ENCODE results near the gene HES3. TPM values are rescaled to one million over a fixed set of nuclear protein-coding genes. Genes with fewer than 3 reads are reported as not detected.

HES3 gene
- total and polyA plus RNA-seq, 10 of the 15 experiments (the other 5 are each of a cell fraction or from before 2014, with no cell fraction given) = not detected

- ATAC-seq (no peak), DNase-seq (ENCODE audit: low read depth, low spot score) (no peak), FAIRE-seq (no peak)
- Histone ChIP-seq H3K9me3 (replicated peaks; ENCODE audit: control insufficient read depth, insufficient read depth, low read length) (no peaks in the 10 kb centered on the region), H3K9ac (ENCODE audit: control insufficient read depth, insufficient read depth, low read length) (no peak overlapping the region), H3K27me3 (replicated peaks in 1 of 2; ENCODE audit: control insufficient read depth in 2 of 2, insufficient read depth in 2 of 2, low read length in 1 of 2) (no peaks in the 10 kb centered on the region; a peak in 1 of 4 replicates), H2AFZ (ENCODE audit: control insufficient read depth, low read depth, low read length) (no peak overlapping the region), H3K4me2 (ENCODE audit: control insufficient read depth, insufficient read depth) (no peak overlapping the region), H3K79me2 (ENCODE audit: control insufficient read depth, insufficient read depth, low read length) (no peaks in the 10 kb centered on the region), H3K27ac (ENCODE audit: control insufficient read depth, insufficient read depth) (no peak overlapping the region), H3K36me3 (ENCODE audit: control insufficient read depth in 2 of 2, insufficient read depth in 2 of 2, low read length in 1 of 2) (no peaks in the 10 kb centered on the region), H4K20me1 (ENCODE audit: control insufficient read depth, insufficient read depth) (no peaks in the 10 kb centered on the region), H3K4me1 (ENCODE audit: control insufficient read depth, insufficient read depth, low read length) (peaks cover 3% of the 10 kb centered on the region; the same call in 1 of the 2 replicates), H3K4me3 (no peak overlapping the region)
- ChIA-PET SMC1A (ENCODE audit: uncharacterized antibody, unreplicated experiment) (no interaction called here), RAD21 (ENCODE audit: unreplicated experiment) (no interaction called here), POLR2A (interaction anchor here (1.2 kb wide), 1 partner anchor 57 kb away, joined by 3 read pairs; the partner anchor contains the start of gene RPL22), CTCF (interaction anchor here (1.1 kb wide), 1 partner anchor 10 kb away, joined by 4 read pairs; no protein-coding TSS in a partner anchor)
- no TSS peak for BruUV-seq (replicated peaks)
- in situ Hi-C loops (cut with MboI) (no loop called here), intact Hi-C loops (cut with micrococcal nuclease; ENCODE audit: unreplicated experiment) (no loop called here)
- 71% methylated on average over 13 of the region's 13 CpGs for WGBS (ENCODE audit: insufficient coverage, insufficient replicate concordance, low lambda C conversion rate, missing lambda C conversion rate)
- TF ChIP-seq CHD4 (IDR thresholded peaks at IDR 0.05) (no peak), CEBPB (IDR thresholded peaks at IDR 0.05; ENCODE audit: borderline replicate concordance in 1 of 2, low read depth in 2 of 2, low read length in 2 of 2) (no peak), ZNF24 (IDR thresholded peaks at IDR 0.05) (no peak), EED (IDR thresholded peaks at IDR 0.05; ENCODE audit: low read depth) (no peak), USF1 (IDR thresholded peaks at IDR 0.05; ENCODE audit: borderline replicate concordance, extremely low read length, insufficient read depth, low read depth, low read length) (no peak), ESRRA (IDR thresholded peaks at IDR 0.05; ENCODE audit: low read length) (no peak), YY1 (IDR thresholded peaks at IDR 0.05; ENCODE audit: low read depth, low read length) (no peak), SKIL (IDR thresholded peaks at IDR 0.05; ENCODE audit: low read depth, poor library complexity, severe bottlenecking) (no peak), SIX5 (IDR thresholded peaks at IDR 0.05; ENCODE audit: low read depth, low read length, severe bottlenecking) (no peak)
- TF ChIP-seq, protein P1, sequence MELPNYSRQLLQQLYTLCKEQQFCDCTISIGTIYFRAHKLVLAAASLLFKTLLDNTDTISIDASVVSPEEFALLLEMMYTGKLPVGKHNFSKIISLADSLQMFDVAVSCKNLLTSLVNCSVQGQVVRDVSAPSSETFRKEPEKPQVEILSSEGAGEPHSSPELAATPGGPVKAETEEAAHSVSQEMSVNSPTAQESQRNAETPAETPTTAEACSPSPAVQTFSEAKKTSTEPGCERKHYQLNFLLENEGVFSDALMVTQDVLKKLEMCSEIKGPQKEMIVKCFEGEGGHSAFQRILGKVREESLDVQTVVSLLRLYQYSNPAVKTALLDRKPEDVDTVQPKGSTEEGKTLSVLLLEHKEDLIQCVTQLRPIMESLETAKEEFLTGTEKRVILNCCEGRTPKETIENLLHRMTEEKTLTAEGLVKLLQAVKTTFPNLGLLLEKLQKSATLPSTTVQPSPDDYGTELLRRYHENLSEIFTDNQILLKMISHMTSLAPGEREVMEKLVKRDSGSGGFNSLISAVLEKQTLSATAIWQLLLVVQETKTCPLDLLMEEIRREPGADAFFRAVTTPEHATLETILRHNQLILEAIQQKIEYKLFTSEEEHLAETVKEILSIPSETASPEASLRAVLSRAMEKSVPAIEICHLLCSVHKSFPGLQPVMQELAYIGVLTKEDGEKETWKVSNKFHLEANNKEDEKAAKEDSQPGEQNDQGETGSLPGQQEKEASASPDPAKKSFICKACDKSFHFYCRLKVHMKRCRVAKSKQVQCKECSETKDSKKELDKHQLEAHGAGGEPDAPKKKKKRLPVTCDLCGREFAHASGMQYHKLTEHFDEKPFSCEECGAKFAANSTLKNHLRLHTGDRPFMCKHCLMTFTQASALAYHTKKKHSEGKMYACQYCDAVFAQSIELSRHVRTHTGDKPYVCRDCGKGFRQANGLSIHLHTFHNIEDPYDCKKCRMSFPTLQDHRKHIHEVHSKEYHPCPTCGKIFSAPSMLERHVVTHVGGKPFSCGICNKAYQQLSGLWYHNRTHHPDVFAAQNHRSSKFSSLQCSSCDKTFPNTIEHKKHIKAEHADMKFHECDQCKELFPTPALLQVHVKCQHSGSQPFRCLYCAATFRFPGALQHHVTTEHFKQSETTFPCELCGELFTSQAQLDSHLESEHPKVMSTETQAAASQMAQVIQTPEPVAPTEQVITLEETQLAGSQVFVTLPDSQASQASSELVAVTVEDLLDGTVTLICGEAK (IDR thresholded peaks at IDR 0.05; ENCODE audit: borderline replicate concordance) = no peak
- TF ChIP-seq, protein P2, sequence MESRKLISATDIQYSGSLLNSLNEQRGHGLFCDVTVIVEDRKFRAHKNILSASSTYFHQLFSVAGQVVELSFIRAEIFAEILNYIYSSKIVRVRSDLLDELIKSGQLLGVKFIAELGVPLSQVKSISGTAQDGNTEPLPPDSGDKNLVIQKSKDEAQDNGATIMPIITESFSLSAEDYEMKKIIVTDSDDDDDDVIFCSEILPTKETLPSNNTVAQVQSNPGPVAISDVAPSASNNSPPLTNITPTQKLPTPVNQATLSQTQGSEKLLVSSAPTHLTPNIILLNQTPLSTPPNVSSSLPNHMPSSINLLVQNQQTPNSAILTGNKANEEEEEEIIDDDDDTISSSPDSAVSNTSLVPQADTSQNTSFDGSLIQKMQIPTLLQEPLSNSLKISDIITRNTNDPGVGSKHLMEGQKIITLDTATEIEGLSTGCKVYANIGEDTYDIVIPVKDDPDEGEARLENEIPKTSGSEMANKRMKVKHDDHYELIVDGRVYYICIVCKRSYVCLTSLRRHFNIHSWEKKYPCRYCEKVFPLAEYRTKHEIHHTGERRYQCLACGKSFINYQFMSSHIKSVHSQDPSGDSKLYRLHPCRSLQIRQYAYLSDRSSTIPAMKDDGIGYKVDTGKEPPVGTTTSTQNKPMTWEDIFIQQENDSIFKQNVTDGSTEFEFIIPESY (IDR thresholded peaks at IDR 0.05) = no peak
- TF ChIP-seq, protein P3, sequence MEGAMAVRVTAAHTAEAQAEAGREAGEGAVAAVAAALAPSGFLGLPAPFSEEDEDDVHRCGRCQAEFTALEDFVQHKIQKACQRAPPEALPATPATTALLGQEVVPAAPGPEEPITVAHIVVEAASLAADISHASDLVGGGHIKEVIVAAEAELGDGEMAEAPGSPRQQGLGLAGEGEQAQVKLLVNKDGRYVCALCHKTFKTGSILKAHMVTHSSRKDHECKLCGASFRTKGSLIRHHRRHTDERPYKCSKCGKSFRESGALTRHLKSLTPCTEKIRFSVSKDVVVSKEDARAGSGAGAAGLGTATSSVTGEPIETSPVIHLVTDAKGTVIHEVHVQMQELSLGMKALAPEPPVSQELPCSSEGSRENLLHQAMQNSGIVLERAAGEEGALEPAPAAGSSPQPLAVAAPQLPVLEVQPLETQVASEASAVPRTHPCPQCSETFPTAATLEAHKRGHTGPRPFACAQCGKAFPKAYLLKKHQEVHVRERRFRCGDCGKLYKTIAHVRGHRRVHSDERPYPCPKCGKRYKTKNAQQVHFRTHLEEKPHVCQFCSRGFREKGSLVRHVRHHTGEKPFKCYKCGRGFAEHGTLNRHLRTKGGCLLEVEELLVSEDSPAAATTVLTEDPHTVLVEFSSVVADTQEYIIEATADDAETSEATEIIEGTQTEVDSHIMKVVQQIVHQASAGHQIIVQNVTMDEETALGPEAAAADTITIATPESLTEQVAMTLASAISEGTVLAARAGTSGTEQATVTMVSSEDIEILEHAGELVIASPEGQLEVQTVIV (IDR thresholded peaks at IDR 0.05; ENCODE audit: borderline replicate concordance, partially characterized antibody) = no peak
Measured at GRCh38 chr1:6256645-6257044, 12.7 kb downstream of the HES3 start.

Data from GM12878 (cell line).